C4-2B (cell line): ENCODE measurements around the gene RHOA.

Experiments
- H3K27ac ChIP-seq: fragments of 450-650 bp; 2 replicates; pipeline ENCODE4 v1.5.1; 2017
- CTCF ChIP-seq: fragments of 450-650 bp; conservative IDR thresholded peaks from 2 replicates; pipeline ENCODE4 v1.5.1; 2017; ENCODE audit warnings: mild to moderate bottlenecking
- ZFX ChIP-seq: fragments of 450-650 bp; IDR thresholded peaks from 2 replicates; pipeline ENCODE4 v1.6.1; 2017

Gene RHOA

GRCh38 chr3:49310677-49311076, 101.1 kb downstream of the RHOA start:
- TF ChIP-seq CTCF (no peak), ZFX (no peak)

More at GRCh38 chr3:49310677-49311076, 101.1 kb downstream of the RHOA start:
- H3K27ac ChIP-seq, result no peak overlapping the region
